Measurements from ENCODE around the gene CCR5.

GRCh38 chr3:46350262-46350565, 20.5 kb upstream of the CCR5 start:
- TF ChIP-seq POLR2AphosphoS5 (IDR thresholded peaks at IDR 0.05) (no peak), CTCF (IDR thresholded peaks at IDR 0.05 in 8 of 11, conservative IDR thresholded peaks at IDR 0.05 in 3 of 11) (no peak), POLR2A (IDR thresholded peaks at IDR 0.05) (no peak)
